Endothelial cell of umbilical vein (primary cell): ENCODE measurements around the gene BCL2. TPM values are rescaled to one million over a fixed set of nuclear protein-coding genes. Genes with fewer than 3 reads are reported as not detected.

ENCODE experiments used
- BruUV-seq: library from RNA; stranded (reverse); fragments of 400-500 nt; replicated peaks from 2 replicates; lab custom pipeline; 2021; lab: Mats Ljungman, UMichigan
- CTCF ChIA-PET: fragments of 300-600, 350-600 bp; sonication (Branson Sonifier 250); formaldehyde crosslinking; loops from one replicate; lab custom pipeline; 2021; ENCODE audit warnings: antibody characterized with exemption, inconsistent platforms; lab: Charles Lee
- POLR2A ChIA-PET: fragments of 300-600, 350-600 bp; sonication (Branson Sonifier 250); formaldehyde crosslinking; loops from one replicate; lab custom pipeline; 2021; ENCODE audit warnings: antibody characterized with exemption, inconsistent platforms; lab: Charles Lee
- DNase-seq: peaks from one replicate; pipeline ENCODE4 v3.0.0-alpha.2; 2011; ENCODE audit warnings: low read depth, low spot score
- FAIRE-seq: peaks from 2 replicates; lab custom pipeline; 2011; peaks lifted over from hg19 to GRCh38; lab: Jason Lieb, UNC
- H2AFZ ChIP-seq: 2 replicates; pipeline ENCODE4 v1.6.0; 2012; ENCODE audit warnings: low read depth, low read length, control low read depth, inconsistent platforms
- H3K27ac ChIP-seq: 2 replicates; pipeline ENCODE4 v1.5.1; 2011; ENCODE audit warnings: low read depth, mild to moderate bottlenecking, control low read depth, low read length, moderate library complexity; ENCODE audit not compliant: insufficient read depth
- H3K27me3 ChIP-seq, 2 experiments: 2 replicates each; pipeline versions ENCODE4 v1.6.0 to v1.6.1; 2011; ENCODE audit warnings: low read length in 2 of 2, mixed read lengths in 1 of 2; ENCODE audit not compliant: control insufficient read depth in 2 of 2, insufficient read depth in 2 of 2
- H3K36me3 ChIP-seq, 2 experiments: 2 replicates in 1 of 2; 3 replicates in 1 of 2; pipeline ENCODE4 v1.5.1; 2011; ENCODE audit warnings: low read length in 2 of 2, mild to moderate bottlenecking in 1 of 2, moderate library complexity in 1 of 2; ENCODE audit not compliant: control insufficient read depth in 2 of 2, insufficient read depth in 2 of 2; ENCODE audit errors: extremely low read depth in 1 of 2
- H3K4me1 ChIP-seq: 3 replicates; pipeline ENCODE4 v1.5.1; 2011; ENCODE audit warnings: mild to moderate bottlenecking, low read length; ENCODE audit not compliant: control insufficient read depth, insufficient read depth; ENCODE audit errors: extremely low read depth
- H3K4me2 ChIP-seq: 2 replicates; pipeline ENCODE4 v1.6.1; 2011; ENCODE audit warnings: low read length, control low read depth, mixed read lengths; ENCODE audit not compliant: insufficient read depth
- H3K4me3 ChIP-seq, 3 experiments: fragments of 200-600 bp in 1 of 3; sonication (generic), shearing (Covaris generic) in 1 of 3; replicated peaks in 1 of 3; 2 replicates each; pipeline ENCODE4 v1.5.1; 2011 to 2016; ENCODE audit warnings: control low read depth in 3 of 3, low read length in 3 of 3, mild to moderate bottlenecking in 2 of 3, inconsistent platforms in 1 of 3, low read depth in 1 of 3, moderate library complexity in 1 of 3; ENCODE audit not compliant: insufficient read depth in 1 of 3
- H3K79me2 ChIP-seq: 2 replicates; pipeline ENCODE4 v1.6.0; 2012; ENCODE audit warnings: low read length, inconsistent platforms; ENCODE audit not compliant: control insufficient read depth, insufficient read depth
- H3K9ac ChIP-seq: replicated peaks from 2 replicates; pipeline ENCODE3; 2011; ENCODE audit warnings: low read length, control low read depth; ENCODE audit not compliant: insufficient read depth; ENCODE audit errors: extremely low read depth
- H3K9me1 ChIP-seq: replicated peaks from 3 replicates; pipeline ENCODE4 v1.6.0; 2011; ENCODE audit warnings: mild to moderate bottlenecking, low read length; ENCODE audit not compliant: control insufficient read depth, insufficient read depth; ENCODE audit errors: extremely low read depth
- H3K9me3 ChIP-seq: replicated peaks from 2 replicates; pipeline ENCODE4 v1.5.1; 2012; ENCODE audit warnings: low read length, inconsistent platforms; ENCODE audit not compliant: control insufficient read depth, insufficient read depth
- H4K20me1 ChIP-seq: replicated peaks from 2 replicates; pipeline ENCODE3; 2011; ENCODE audit warnings: mild to moderate bottlenecking, low read length; ENCODE audit not compliant: control insufficient read depth, insufficient read depth; ENCODE audit errors: extremely low read depth
- EZH2 ChIP-seq: IDR thresholded peaks from 2 replicates; pipeline ENCODE4 v1.6.1; 2012; ENCODE audit warnings: borderline replicate concordance, low read depth, mild to moderate bottlenecking, moderate library complexity, low read length, inconsistent platforms; ENCODE audit not compliant: severe bottlenecking
- FOS ChIP-seq: IDR thresholded peaks from 2 replicates; pipeline ENCODE4 v1.6.1; 2011; ENCODE audit warnings: mild to moderate bottlenecking, low read length, moderate library complexity, borderline replicate concordance; ENCODE audit not compliant: insufficient read depth
- GATA2 ChIP-seq: IDR thresholded peaks from 2 replicates; pipeline ENCODE4 v1.7.0; 2011; ENCODE audit warnings: low read depth, mild to moderate bottlenecking, moderate library complexity, mixed read lengths, low read length; ENCODE audit not compliant: insufficient read length, insufficient read depth
- JUN ChIP-seq: IDR thresholded peaks from 2 replicates; pipeline ENCODE4 v1.6.1; 2011; ENCODE audit warnings: borderline replicate concordance, low read depth; ENCODE audit not compliant: insufficient read length, insufficient read depth
- MYC ChIP-seq: IDR thresholded peaks from one replicate; pipeline ENCODE4 v1.6.1; 2011; ENCODE audit warnings: mild to moderate bottlenecking, low read depth, low read length
- POLR2A ChIP-seq: IDR thresholded peaks from 2 replicates; pipeline ENCODE4 v1.6.1; 2012; ENCODE audit warnings: low read depth, mild to moderate bottlenecking, control low read depth, low read length
- POLR2AphosphoS5 ChIP-seq: IDR thresholded peaks from 2 replicates; pipeline ENCODE4 v1.6.1; 2012; ENCODE audit warnings: low read depth, mild to moderate bottlenecking, control low read depth, low read length, moderate library complexity; ENCODE audit not compliant: insufficient read depth
- dilution Hi-C: fragments of 300-500 bp; cut with MboI; formaldehyde crosslinking; loops from one replicate; pipeline ENCODE4 v1.15.0; 2019; ENCODE audit warnings: low sequenced_read_pairs; ENCODE audit not compliant: extremely low pct_ligation_motif_present
- intact Hi-C: fragments of 100-400 bp; cut with micrococcal nuclease; formaldehyde crosslinking; loops from one replicate; pipeline ENCODE4 v1.10.0; 2022
- polyA plus RNA-seq, 4 experiments: library from polyadenylated mRNA; depleted of rRNA in 3 of 4; stranded (reverse) in 3 of 4; unstranded in 1 of 4; fragments of >200 nt; gene quantifications; 2 replicates each; pipeline versions ENCODE4 v1.2.1 to v1.2.3, GENCODE V29; 2011 to 2012; ENCODE audit warnings: missing spikeins in 1 of 4
- total RNA-seq: library from RNA; stranded (reverse); gene quantifications from 2 replicates; pipeline ENCODE4 v1.2.3, GENCODE V29; 2021
- TF ChIP-seq, protein P1 (sequence below): IDR thresholded peaks from 2 replicates; pipeline ENCODE4 v1.6.1; 2011; ENCODE audit not compliant: insufficient read depth, insufficient read length
- TF ChIP-seq, protein P2 (sequence below), 2 donors: IDR thresholded peaks; 1 replicate in 1 of 2; 2 replicates in 1 of 2; pipeline ENCODE4 v1.5.1; 2011; ENCODE audit warnings: low read length in 2 of 2, mild to moderate bottlenecking in 2 of 2, moderate library complexity in 2 of 2, control low read depth in 1 of 2, inconsistent platforms in 1 of 2, low read depth in 1 of 2; ENCODE audit not compliant: insufficient read depth in 1 of 2; ENCODE audit errors: extremely low read depth in 1 of 2

BCL2 gene
- total and polyA plus RNA-seq, 2 donors (not counting 3 experiments of a cell fraction or from before 2014, with no cell fraction given): 0.35 to 5.0 TPM

DNA sequence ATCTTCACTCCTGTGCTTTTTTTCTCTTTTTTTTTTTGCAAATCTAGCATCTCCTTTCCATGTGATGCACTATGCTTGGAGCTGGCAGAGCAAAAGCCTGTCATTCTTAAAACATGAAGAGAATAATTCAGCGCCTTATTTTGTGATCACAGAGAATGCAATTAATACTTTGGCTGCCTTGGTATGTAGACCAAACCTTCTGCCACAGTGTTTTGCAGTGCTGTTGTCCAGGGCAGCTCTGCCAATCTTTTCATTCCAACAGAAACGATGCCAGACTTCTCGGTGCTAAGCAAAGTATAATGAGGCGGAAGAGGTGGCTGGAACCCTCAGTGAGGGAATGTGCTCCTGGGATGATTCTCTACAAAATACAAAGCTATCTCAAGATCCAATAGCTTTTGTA, 25.6 kb downstream of the BCL2 start:
- H2AFZ ChIP-seq: no peak overlapping the region
- DNase-seq: no peak
- POLR2A ChIA-PET: no interaction called here
- no peak for FAIRE-seq
- intact Hi-C loops (no loop called here), dilution Hi-C loops (no loop called here)
- H3K4me2 ChIP-seq: no peak overlapping the region
- no TSS peak for BruUV-seq
- TF ChIP-seq, protein P1, sequence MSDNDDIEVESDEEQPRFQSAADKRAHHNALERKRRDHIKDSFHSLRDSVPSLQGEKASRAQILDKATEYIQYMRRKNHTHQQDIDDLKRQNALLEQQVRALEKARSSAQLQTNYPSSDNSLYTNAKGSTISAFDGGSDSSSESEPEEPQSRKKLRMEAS: no peak
- TF ChIP-seq GATA2 (no peak), JUN (no peak), FOS (no peak)
- no peaks in the 10 kb centered on the region for H3K27me3 ChIP-seq
- no peak overlapping the region for H3K27ac ChIP-seq
- no peak overlapping the region for H3K4me3 ChIP-seq
- no peaks in the 10 kb centered on the region for H3K9me1 ChIP-seq
- CTCF ChIA-PET: interaction anchor here (1.0 kb wide), 1 partner anchor 13 kb away, joined by 3 read pairs; no protein-coding TSS in a partner anchor
- no peaks in the 10 kb centered on the region for H3K36me3 ChIP-seq
- H3K9ac ChIP-seq: no peak overlapping the region
- H3K9me3 ChIP-seq: no peaks in the 10 kb centered on the region
- H3K79me2 ChIP-seq: no peaks in the 10 kb centered on the region
- peaks cover 3% of the 10 kb centered on the region for H3K4me1 ChIP-seq
- H4K20me1 ChIP-seq: no peaks in the 10 kb centered on the region

DNA sequence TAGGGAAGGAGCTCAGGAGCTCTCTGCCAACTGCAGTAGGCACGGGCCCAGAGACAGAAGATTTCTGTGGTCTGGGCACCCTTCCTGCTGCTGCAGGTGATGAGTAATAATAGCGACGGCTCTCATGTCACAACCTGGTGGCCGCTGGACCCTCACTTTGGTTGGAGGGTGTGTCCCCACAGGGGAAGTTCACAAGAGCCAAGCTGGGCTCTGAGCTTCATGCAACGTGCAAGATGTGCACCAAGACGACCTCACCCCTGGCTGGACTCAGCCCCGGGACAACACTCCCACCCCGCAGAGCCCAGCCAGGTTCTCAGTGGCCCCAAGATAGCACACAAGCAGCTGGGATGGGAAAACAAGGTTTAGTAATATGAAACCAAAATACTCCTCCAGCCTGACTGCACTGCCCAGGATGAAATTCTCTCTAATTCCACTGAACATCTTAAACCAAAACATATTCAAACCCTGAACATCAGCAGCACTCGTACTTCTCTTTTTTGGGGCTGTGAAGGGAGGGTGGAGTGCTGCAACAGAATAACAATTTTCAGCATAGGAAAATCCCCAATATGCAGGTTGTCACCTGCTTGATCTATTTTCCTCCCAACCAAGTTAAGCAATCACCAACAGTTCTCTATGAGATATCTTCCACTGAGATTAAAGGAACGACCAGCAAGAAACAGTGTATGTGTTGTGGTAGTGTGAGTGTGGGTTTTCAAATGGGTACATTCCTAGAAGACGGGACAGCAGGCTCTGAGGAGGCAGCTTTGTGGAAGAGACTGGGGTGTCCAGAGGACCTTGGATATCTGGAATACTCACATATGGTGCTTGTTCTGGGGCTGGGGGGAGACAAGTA, 26.5 kb downstream of the BCL2 start:
- Histone ChIP-seq H3K4me2 (no peak overlapping the region), H4K20me1 (no peaks in the 10 kb centered on the region), H3K9me1 (no peaks in the 10 kb centered on the region), H3K79me2 (no peaks in the 10 kb centered on the region), H3K9me3 (no peaks in the 10 kb centered on the region), H3K27me3 (no peaks in the 10 kb centered on the region), H3K36me3 (no peaks in the 10 kb centered on the region), H3K9ac (no peak overlapping the region), H3K4me3 (no peak overlapping the region), H3K4me1 (no peaks in the 10 kb centered on the region), H3K27ac (no peak overlapping the region), H2AFZ (no peak overlapping the region)
- FAIRE-seq (no peak), DNase-seq (no peak)
- dilution Hi-C loops: no loop called here
- CTCF ChIA-PET: interaction anchor here (1.0 kb wide), 1 partner anchor 14 kb away, joined by 3 read pairs; no protein-coding TSS in a partner anchor
- POLR2A ChIA-PET: no interaction called here
- intact Hi-C loops: no loop called here
- BruUV-seq: no TSS peak
- no peak for TF ChIP-seq POLR2AphosphoS5
- TF ChIP-seq GATA2: no peak
- TF ChIP-seq POLR2A: no peak
- TF ChIP-seq, protein P1: no peak
- TF ChIP-seq JUN: no peak
- TF ChIP-seq, protein P2, sequence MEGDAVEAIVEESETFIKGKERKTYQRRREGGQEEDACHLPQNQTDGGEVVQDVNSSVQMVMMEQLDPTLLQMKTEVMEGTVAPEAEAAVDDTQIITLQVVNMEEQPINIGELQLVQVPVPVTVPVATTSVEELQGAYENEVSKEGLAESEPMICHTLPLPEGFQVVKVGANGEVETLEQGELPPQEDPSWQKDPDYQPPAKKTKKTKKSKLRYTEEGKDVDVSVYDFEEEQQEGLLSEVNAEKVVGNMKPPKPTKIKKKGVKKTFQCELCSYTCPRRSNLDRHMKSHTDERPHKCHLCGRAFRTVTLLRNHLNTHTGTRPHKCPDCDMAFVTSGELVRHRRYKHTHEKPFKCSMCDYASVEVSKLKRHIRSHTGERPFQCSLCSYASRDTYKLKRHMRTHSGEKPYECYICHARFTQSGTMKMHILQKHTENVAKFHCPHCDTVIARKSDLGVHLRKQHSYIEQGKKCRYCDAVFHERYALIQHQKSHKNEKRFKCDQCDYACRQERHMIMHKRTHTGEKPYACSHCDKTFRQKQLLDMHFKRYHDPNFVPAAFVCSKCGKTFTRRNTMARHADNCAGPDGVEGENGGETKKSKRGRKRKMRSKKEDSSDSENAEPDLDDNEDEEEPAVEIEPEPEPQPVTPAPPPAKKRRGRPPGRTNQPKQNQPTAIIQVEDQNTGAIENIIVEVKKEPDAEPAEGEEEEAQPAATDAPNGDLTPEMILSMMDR (IDR thresholded peaks at IDR 0.05; ENCODE audit: extremely low read depth in 1 of 2, insufficient read depth in 1 of 2, low read depth in 1 of 2, low read length in 2 of 2): no peak
- no peak for TF ChIP-seq FOS
- TF ChIP-seq MYC: no peak
- TF ChIP-seq EZH2: no peak
